GM12878 (cell line): ENCODE measurements around the gene PHF2. TPM values are rescaled to one million over a fixed set of nuclear protein-coding genes. Genes with fewer than 3 reads are reported as not detected.

Source experiments
- ATAC-seq: fragments of 200-7000 bp; cut with Tn5 transposase; 3 replicates; pipeline ENCODE4 v1.9.1; 2020; ENCODE audit warnings: mild to moderate bottlenecking, moderate library complexity
- BruUV-seq: library from RNA; stranded (reverse); fragments of 400-500 nt; replicated peaks from 2 replicates; lab custom pipeline; 2021; lab: Mats Ljungman, UMichigan
- CTCF ChIA-PET: fragments of 300-600 bp; sonication (Branson Sonifier 250); formaldehyde crosslinking; extraction: SDS; loops from one replicate; lab custom pipeline; 2021; ENCODE audit warnings: inconsistent platforms; lab: Yijun Ruan, JAX
- POLR2A ChIA-PET: fragments of 350-600 bp; formaldehyde crosslinking; extraction: SDS; loops from one replicate; lab custom pipeline; 2021; ENCODE audit warnings: inconsistent platforms; lab: Charles Lee
- RAD21 ChIA-PET: fragments of 300-600 bp; sonication (Branson Sonifier 250); formaldehyde crosslinking; loops from one replicate; lab custom pipeline; 2023; ENCODE audit warnings: antibody characterized with exemption; ENCODE audit not compliant: unreplicated experiment; lab: Charles Lee
- SMC1A ChIA-PET: fragments of 300-600 bp; sonication (Branson Sonifier 250); formaldehyde crosslinking; loops from one replicate; lab custom pipeline; 2023; ENCODE audit not compliant: unreplicated experiment, uncharacterized antibody; lab: Charles Lee
- DNase-seq: peaks from one replicate; pipeline ENCODE4 v3.0.0-alpha.2; 2011; ENCODE audit warnings: low read depth, low spot score
- FAIRE-seq: peaks from 3 replicates; lab custom pipeline; 2011; peaks lifted over from hg19 to GRCh38; lab: Jason Lieb, UNC
- H2AFZ ChIP-seq: 2 replicates; pipeline ENCODE4 v1.6.0; 2011; ENCODE audit warnings: low read depth, low read length, control low read depth; ENCODE audit not compliant: control insufficient read depth
- H3K27ac ChIP-seq: 2 replicates; pipeline ENCODE4 v1.5.1; 2011; ENCODE audit warnings: control low read depth; ENCODE audit not compliant: control insufficient read depth, insufficient read depth
- H3K27me3 ChIP-seq, 2 experiments: replicated peaks in 1 of 2; 2 replicates each; pipeline versions ENCODE4 v1.6.0 to v1.6.1; 2011; ENCODE audit warnings: low read length in 1 of 2; ENCODE audit not compliant: control insufficient read depth in 2 of 2, insufficient read depth in 2 of 2
- H3K36me3 ChIP-seq, 2 experiments: 2 replicates each; pipeline ENCODE4 v1.5.1; 2011; ENCODE audit warnings: low read length in 1 of 2; ENCODE audit not compliant: control insufficient read depth in 2 of 2, insufficient read depth in 2 of 2
- H3K4me1 ChIP-seq: 2 replicates; pipeline ENCODE4 v1.6.1; 2011; ENCODE audit warnings: mild to moderate bottlenecking, low read length, moderate library complexity, mixed read lengths; ENCODE audit not compliant: control insufficient read depth, insufficient read depth
- H3K4me2 ChIP-seq: 2 replicates; pipeline ENCODE4 v1.6.0; 2011; ENCODE audit warnings: control low read depth; ENCODE audit not compliant: control insufficient read depth, insufficient read depth
- H3K4me3 ChIP-seq: fragments of 200-600 bp; sonication (generic); 2 replicates; pipeline ENCODE4 v1.5.1; 2016
- H3K79me2 ChIP-seq: 2 replicates; pipeline ENCODE4 v1.6.0; 2011; ENCODE audit warnings: low read length; ENCODE audit not compliant: control insufficient read depth, insufficient read depth
- H3K9ac ChIP-seq: 2 replicates; pipeline ENCODE4 v1.8.0; 2011; ENCODE audit warnings: low read length, control low read depth, mixed read lengths; ENCODE audit not compliant: control insufficient read depth, insufficient read depth
- H3K9me3 ChIP-seq: replicated peaks from 3 replicates; pipeline ENCODE4 v1.5.1; 2011; ENCODE audit warnings: mild to moderate bottlenecking, low read length; ENCODE audit not compliant: control insufficient read depth, insufficient read depth
- H4K20me1 ChIP-seq: 2 replicates; pipeline ENCODE4 v1.6.0; 2011; ENCODE audit not compliant: control insufficient read depth, insufficient read depth
- CBX5 ChIP-seq: sonication (generic); IDR thresholded peaks from 2 replicates; pipeline ENCODE4 v1.6.1; 2016; ENCODE audit warnings: low read depth, moderate library complexity, mild to moderate bottlenecking, inconsistent platforms
- CEBPZ ChIP-seq: fragments of 150-350 bp; IDR thresholded peaks from 2 replicates; pipeline ENCODE4 v1.6.1; 2016; ENCODE audit warnings: low read depth, low read length
- EP300 ChIP-seq, 2 experiments: fragments of 150-350 bp in 1 of 2; IDR thresholded peaks; 2 replicates each; pipeline ENCODE4 v1.6.1; 2011 to 2012; ENCODE audit warnings: low read depth in 2 of 2, low read length in 2 of 2, borderline replicate concordance in 1 of 2, improper control_type of control experiment in 1 of 2, inconsistent platforms in 1 of 2; ENCODE audit not compliant: control insufficient read depth in 1 of 2
- GATAD2B ChIP-seq: fragments of 450-650 bp; conservative IDR thresholded peaks from 2 replicates; pipeline ENCODE4 v1.6.1; 2017; ENCODE audit warnings: low read depth, mild to moderate bottlenecking, moderate library complexity
- HCFC1 ChIP-seq: fragments of 150-350 bp; IDR thresholded peaks from 2 replicates; pipeline ENCODE4 v1.6.1; 2014; ENCODE audit warnings: low read length
- IRF4 ChIP-seq: IDR thresholded peaks from 2 replicates; pipeline ENCODE4 v1.6.1; 2011; ENCODE audit warnings: low read depth, low read length
- IRF5 ChIP-seq: fragments of 450-650 bp; IDR thresholded peaks from 2 replicates; pipeline ENCODE4 v1.6.1; 2017; ENCODE audit warnings: borderline replicate concordance
- JUND ChIP-seq: IDR thresholded peaks from 2 replicates; pipeline ENCODE4 v1.6.1; 2012; ENCODE audit warnings: low read depth, mild to moderate bottlenecking, low read length, improper control_type of control experiment, moderate library complexity
- MTA2 ChIP-seq: fragments of 450-650 bp; IDR thresholded peaks from 2 replicates; pipeline ENCODE4 v1.6.1; 2016; ENCODE audit warnings: low read depth, mild to moderate bottlenecking, moderate library complexity
- RAD51 ChIP-seq: fragments of 450-650 bp; IDR thresholded peaks from 2 replicates; pipeline ENCODE4 v1.6.1; 2016; ENCODE audit warnings: moderate library complexity, mild to moderate bottlenecking, inconsistent platforms
- RELA ChIP-seq: fragments of 450-650 bp; IDR thresholded peaks from 2 replicates; pipeline ENCODE4 v1.8.0; 2014; ENCODE audit warnings: borderline replicate concordance; ENCODE audit not compliant: partially characterized antibody
- WRNIP1 ChIP-seq: IDR thresholded peaks from 2 replicates; pipeline ENCODE4 v1.6.1; 2011; ENCODE audit warnings: low read depth, low read length, improper control_type of control experiment, borderline replicate concordance
- WGBS: methylation state at CpG from one replicate; pipeline ENCODE4 v1.1.6; 2016; ENCODE audit warnings: low lambda C conversion rate; ENCODE audit not compliant: insufficient replicate concordance, insufficient coverage; ENCODE audit errors: missing lambda C conversion rate; 5-methylcytosine and 5-hydroxymethylcytosine counted together
- in situ Hi-C: fragments of 300-500 bp; cut with MboI; formaldehyde crosslinking; loops from 9 replicates; pipeline ENCODE4 v1.14.3; 2018; ENCODE audit warnings: mixed read lengths
- intact Hi-C: fragments of 100-400 bp; cut with micrococcal nuclease; formaldehyde crosslinking; loops from one replicate; pipeline ENCODE4 v1.14.2; 2022; ENCODE audit not compliant: unreplicated experiment
- polyA plus RNA-seq, 11 experiments: library from polyadenylated mRNA; depleted of rRNA in 4 of 11; unstranded in 6 of 11; stranded (reverse) in 5 of 11; fragments of >200 nt; fragmentation: Nextera tagmentation in 4 of 11; fragmentation: Illumina TruSeq in 1 of 11; extraction: Ambion mirVana in 4 of 11; extraction: Trizol in 1 of 11; gene quantifications; 1 replicate in 1 of 11; 2 replicates in 10 of 11; pipeline versions ENCODE4 v1.2.1 to v1.2.3, GENCODE V29; 2011 to 2016; ENCODE audit warnings: inconsistent platforms in 2 of 11, missing spikeins in 2 of 11, low read depth in 1 of 11
- total RNA-seq, 4 experiments: library from RNA; depleted of rRNA in 3 of 4; stranded (reverse); fragments of >200 nt in 3 of 4; fragmentation: Illumina TruSeq in 1 of 4; extraction: Trizol in 1 of 4; gene quantifications; 2 replicates each; pipeline versions ENCODE4 v1.2.1 to v1.2.3, GENCODE V29; 2013 to 2021

PHF2 gene
- total and polyA plus RNA-seq, 10 of the 15 experiments (the other 5 are each of a cell fraction or from before 2014, with no cell fraction given) = 0.34 to 13.3 (median 5.5) TPM

- no peak overlapping the region for H3K27ac ChIP-seq
- no peak overlapping the region for H3K4me3 ChIP-seq
- TF ChIP-seq JUND (no peak), EP300 (IDR thresholded peaks at IDR 0.05; ENCODE audit: borderline replicate concordance in 1 of 2, control insufficient read depth in 1 of 2, low read depth in 2 of 2, low read length in 2 of 2) (no peak), GATAD2B (no peak)
- intact Hi-C loops = no loop called here
- ChIA-PET POLR2A (no interaction called here), RAD21 (interaction anchor here (1.3 kb wide), 1 partner anchor 13 kb away, joined by 5 read pairs; no protein-coding TSS in a partner anchor), SMC1A (interaction anchor here (1.3 to 1.4 kb wide), 2 partner anchors 13 kb away, joined by 3 to 7 read pairs; no protein-coding TSS in a partner anchor), CTCF (interaction anchor here (1.4 kb wide), 1 partner anchor 13 kb away, joined by 11 read pairs; no protein-coding TSS in a partner anchor)
- in situ Hi-C loops = no loop called here
- WGBS = 86% methylated on average over 1 of the region's 1 CpG
- H2AFZ ChIP-seq = no peak overlapping the region
- H4K20me1 ChIP-seq = no peaks in the 10 kb centered on the region
- no peaks in the 10 kb centered on the region for H3K4me1 ChIP-seq
- no peak overlapping the region for H3K4me2 ChIP-seq
- DNase-seq (no peak), ATAC-seq (no peak), FAIRE-seq (no peak)
- no peaks in the 10 kb centered on the region for H3K27me3 ChIP-seq
- H3K9me3 ChIP-seq = no peaks in the 10 kb centered on the region
- H3K36me3 ChIP-seq = peaks cover 3 to 13% of the 10 kb centered on the region in 2 experiments
- no peaks in the 10 kb centered on the region for H3K79me2 ChIP-seq
- BruUV-seq = no TSS peak
- H3K9ac ChIP-seq = no peak overlapping the region
These were observed 23.5 kb upstream of the PHF2 start for GRCh38 chr9:93552923-93553322.

DNA sequence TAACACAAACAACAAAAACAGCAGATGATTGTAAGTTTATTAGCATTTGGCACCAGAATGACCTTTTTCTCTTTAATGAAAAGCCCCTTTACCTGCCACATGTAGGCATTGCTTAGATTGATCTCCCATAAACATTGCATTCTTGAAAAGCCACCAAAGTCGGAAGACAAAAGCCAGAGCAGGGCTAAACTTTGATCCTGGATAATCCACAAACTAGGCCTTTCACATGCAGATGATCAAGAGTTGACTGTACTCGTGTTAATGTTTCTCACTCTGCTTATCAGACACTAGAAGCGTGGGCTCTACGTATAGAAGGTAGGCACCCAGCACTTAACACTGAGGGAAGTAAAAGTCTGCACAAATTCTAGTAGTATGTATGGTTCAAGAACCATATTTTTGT lies 21.0 kb upstream of the PHF2 start:
- Histone ChIP-seq H3K79me2 (no peaks in the 10 kb centered on the region), H3K4me2 (no peak overlapping the region), H3K9me3 (no peaks in the 10 kb centered on the region), H3K27me3 (no peaks in the 10 kb centered on the region), H3K27ac (no peak overlapping the region), H4K20me1 (no peaks in the 10 kb centered on the region), H3K9ac (no peak overlapping the region), H3K4me1 (no peaks in the 10 kb centered on the region), H2AFZ (no peak overlapping the region), H3K36me3 (peaks cover 14 to 27% of the 10 kb centered on the region in 2 experiments), H3K4me3 (no peak overlapping the region)
- BruUV-seq = no TSS peak
- intact Hi-C loops (no loop called here), in situ Hi-C loops (no loop called here)
- WGBS = 99% methylated on average over 4 of the region's 4 CpGs
- CTCF ChIA-PET = interaction anchor here (2.8 kb wide), 1 partner anchor 11 kb away, joined by 13 read pairs; no protein-coding TSS in a partner anchor
- ATAC-seq = no peak
- DNase-seq = no peak
- RAD21 ChIA-PET = no interaction called here
- POLR2A ChIA-PET = no interaction called here
- SMC1A ChIA-PET = no interaction called here
- peak; percentile 7 for FAIRE-seq
- no peak for TF ChIP-seq CBX5
- no peak for TF ChIP-seq CEBPZ
- TF ChIP-seq HCFC1 = no peak
- no peak for TF ChIP-seq WRNIP1
- no peak for TF ChIP-seq EP300 (IDR thresholded peaks at IDR 0.05; ENCODE audit: borderline replicate concordance in 1 of 2, control insufficient read depth in 1 of 2, low read depth in 2 of 2, low read length in 2 of 2)
- no peak for TF ChIP-seq RAD51
- TF ChIP-seq IRF4 = no peak
- TF ChIP-seq MTA2 = no peak
- no peak for TF ChIP-seq IRF5
- TF ChIP-seq GATAD2B = no peak
- TF ChIP-seq RELA = no peak
